ENCODE data around the gene SORBS1.

SORBS1 gene

DNA sequence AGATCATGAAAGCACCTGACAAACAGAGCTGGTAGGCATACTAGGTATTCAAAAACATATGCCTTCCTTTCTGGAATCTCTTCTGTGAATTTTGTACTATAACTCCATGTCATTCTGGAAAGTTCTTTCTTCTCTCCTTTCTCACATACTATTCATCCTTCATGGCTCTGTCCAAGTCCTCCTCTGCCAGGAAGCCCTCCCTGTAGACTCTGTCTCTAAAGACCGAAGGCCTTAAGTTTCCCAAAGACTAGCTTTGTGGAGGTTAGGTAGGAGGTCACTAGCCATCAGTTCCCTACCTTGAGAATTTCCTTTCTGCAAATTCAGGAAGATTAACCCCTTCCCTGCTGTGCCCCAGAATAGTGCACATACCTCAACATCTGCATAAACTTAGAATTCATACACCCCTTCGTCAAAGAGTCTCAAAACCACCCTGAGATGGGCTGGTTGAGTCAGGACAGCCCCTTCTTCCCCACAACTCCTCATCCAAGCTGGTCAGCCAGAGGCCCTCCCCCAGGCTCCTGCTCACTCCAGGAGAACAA, 20.6 kb downstream of the SORBS1 start:
- TF ChIP-seq, protein P1, sequence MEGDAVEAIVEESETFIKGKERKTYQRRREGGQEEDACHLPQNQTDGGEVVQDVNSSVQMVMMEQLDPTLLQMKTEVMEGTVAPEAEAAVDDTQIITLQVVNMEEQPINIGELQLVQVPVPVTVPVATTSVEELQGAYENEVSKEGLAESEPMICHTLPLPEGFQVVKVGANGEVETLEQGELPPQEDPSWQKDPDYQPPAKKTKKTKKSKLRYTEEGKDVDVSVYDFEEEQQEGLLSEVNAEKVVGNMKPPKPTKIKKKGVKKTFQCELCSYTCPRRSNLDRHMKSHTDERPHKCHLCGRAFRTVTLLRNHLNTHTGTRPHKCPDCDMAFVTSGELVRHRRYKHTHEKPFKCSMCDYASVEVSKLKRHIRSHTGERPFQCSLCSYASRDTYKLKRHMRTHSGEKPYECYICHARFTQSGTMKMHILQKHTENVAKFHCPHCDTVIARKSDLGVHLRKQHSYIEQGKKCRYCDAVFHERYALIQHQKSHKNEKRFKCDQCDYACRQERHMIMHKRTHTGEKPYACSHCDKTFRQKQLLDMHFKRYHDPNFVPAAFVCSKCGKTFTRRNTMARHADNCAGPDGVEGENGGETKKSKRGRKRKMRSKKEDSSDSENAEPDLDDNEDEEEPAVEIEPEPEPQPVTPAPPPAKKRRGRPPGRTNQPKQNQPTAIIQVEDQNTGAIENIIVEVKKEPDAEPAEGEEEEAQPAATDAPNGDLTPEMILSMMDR (IDR thresholded peaks at IDR 0.05) = no peak
- no peak for DNase-seq (ENCODE audit: low spot score)
- Histone ChIP-seq H3K4me3 (peak overlapping the region; percentile 37), H3K27ac (peak overlapping the region; percentile 84 to 93)

DNA sequence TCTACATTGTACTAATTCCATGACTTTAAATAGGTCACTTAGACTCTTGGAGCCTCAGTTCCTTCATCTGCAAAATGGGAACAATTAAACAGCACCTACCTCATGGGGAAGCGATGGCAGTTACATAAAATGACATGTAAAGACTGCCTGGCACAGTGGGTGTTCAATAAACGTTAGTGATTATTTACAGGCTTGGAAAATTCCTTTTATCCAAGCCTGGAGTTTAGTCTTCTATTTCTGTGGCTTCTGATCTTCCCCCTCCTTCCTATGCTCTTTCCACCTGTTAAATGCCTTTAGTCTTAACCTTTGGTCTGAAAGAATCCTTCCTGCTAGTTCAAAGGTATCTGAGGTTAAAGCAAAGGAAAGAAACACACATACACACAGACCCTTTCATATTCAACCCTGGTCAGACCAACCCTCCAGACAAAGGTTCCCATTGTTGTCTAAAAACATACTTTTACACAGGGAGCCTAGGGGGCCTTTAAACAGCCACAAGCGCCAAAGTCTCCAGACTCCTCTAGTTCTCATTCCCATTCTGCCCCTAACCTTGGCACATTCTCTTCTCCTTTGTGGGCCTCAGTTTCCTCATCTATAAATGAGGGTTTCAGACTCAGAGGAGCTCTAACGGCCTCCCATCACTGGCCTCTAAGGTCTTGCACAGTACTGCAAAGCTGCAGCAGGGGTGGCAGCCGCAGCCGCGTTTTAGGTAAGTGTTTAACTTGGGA, 21.4 kb downstream of the SORBS1 start:
- DNase-seq (ENCODE audit: low spot score) = no peak
- H3K27ac ChIP-seq = peak overlapping the region; percentile 84 to 93
- peak overlapping the region; percentile 37 for H3K4me3 ChIP-seq
- TF ChIP-seq, protein P1 (IDR thresholded peaks at IDR 0.05) = no peak

DNA sequence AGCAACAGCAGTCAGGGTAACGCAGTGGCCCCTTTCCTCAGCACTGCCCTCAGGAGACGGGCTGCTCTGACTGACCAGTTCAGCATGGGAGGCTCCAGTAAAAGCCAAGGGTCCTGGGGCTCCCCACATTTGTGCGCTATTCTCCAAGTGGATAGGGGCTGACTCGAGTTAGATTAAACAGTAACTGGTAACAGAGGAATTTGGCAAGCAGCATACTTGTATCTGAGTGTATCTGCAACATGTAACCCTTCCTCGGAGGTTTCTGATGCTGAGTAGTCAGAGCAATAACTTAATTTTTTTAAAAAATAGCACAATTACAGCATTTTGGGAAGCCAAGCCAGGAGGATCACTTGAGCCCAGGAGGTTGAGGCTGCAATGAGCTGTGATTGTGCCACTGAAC, 22.8 kb downstream of the SORBS1 start:
- Histone ChIP-seq H3K27ac (peak overlapping the region; percentile 84 to 93), H3K4me3 (peak overlapping the region; percentile 35)
- TF ChIP-seq, protein P1 (IDR thresholded peaks at IDR 0.05) = no peak
- no peak for DNase-seq (ENCODE audit: low spot score)

DNA sequence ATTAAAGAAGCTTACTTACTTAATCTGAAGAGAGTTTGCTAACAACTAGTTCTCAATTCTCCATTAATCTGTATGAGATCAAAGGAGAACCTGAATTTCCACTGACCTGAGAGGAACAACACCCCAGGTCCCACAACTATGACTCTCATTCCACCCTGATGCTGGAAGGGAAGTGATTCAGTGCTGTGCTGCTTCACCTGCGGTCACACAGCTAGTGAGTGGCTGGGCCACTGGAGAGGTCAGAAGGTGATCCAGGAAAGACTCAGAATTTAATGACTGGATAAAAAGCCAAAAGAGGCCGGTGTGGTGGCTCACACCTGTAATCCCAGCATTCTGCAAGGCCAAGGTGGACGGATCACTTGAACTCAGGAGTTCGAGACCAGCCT, 23.6 kb downstream of the SORBS1 start:
- no peak for DNase-seq (ENCODE audit: low spot score)
- TF ChIP-seq, protein P1 (IDR thresholded peaks at IDR 0.05) = no peak
- Histone ChIP-seq H3K4me3 (peak overlapping the region; percentile 35), H3K27ac (peak overlapping the region; percentile 84 to 93)

DNA sequence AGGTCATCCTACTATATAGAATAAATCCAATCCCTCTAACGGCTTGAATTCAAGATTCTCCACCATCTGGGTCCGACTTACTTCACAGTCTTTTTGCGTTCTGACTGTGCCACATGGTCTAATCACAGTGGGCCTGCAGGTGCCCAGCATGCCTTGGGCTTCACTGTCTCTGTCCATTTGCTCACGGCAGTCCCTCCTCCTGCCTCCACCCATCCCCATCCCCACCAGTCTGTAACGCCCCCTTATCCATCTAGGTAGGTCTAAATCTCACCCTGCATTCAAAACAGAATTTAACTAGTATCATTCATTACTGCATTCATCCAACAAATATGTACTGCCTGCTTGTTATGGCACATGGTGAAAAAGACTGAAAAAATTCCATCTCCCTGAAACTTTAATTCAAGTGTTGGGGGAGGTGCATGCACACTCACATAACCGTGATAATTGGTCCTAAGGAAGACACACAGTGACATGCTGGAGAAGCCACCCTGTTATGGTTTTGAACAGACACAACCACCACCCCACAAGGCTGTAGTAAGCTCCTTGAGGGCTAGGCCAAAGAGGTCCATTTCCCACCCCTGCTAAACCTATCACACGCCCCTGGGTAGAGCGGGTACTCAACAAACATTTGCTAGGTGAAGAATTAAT, 24.2 kb downstream of the SORBS1 start:
- DNase-seq (ENCODE audit: low spot score) = no peak
- TF ChIP-seq, protein P1 (IDR thresholded peaks at IDR 0.05) = no peak
- peak overlapping the region; percentile 35 for H3K4me3 ChIP-seq
- H3K27ac ChIP-seq = peak overlapping the region; percentile 84 to 93

DNA sequence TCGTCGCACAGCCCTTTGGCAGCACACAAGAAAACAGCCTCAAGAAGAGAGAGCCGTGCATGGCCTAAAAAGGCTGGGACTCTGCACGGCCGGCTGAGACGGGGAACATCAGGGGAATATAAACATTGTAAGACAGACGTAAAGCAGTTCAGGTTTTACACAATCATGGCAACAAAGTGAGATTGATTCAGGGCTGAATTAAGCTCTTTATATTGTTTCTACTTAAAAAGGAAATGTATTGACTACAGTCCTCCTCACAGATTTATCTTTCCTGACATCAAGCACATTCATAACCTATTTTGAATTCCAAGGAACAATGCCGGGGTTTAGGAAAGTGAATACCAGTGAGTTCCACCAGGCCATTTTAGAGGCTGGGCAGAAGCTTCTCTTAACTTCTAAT, 25.2 kb downstream of the SORBS1 start:
- no peak for DNase-seq (ENCODE audit: low spot score)
- peak overlapping the region; percentile 35 for H3K4me3 ChIP-seq
- peak overlapping the region; percentile 84 to 93 for H3K27ac ChIP-seq
- TF ChIP-seq, protein P1 (IDR thresholded peaks at IDR 0.05) = no peak

Measured in coronary artery (tissue), 2 donors.